Measurements from ENCODE around the gene PPP1R2B.

PPP1R2B gene

GRCh38 chr5:156835905-156836304 lies 14.2 kb upstream of the PPP1R2B start:
- H4K20me1 ChIP-seq (ENCODE audit: insufficient read depth, low read length) = no peaks in the 10 kb centered on the region
- H3K9ac ChIP-seq (ENCODE audit: low read depth, low read length) = no peak overlapping the region
- no peaks in the 10 kb centered on the region for H3K36me3 ChIP-seq (ENCODE audit: insufficient read depth, low read length)
- H3K4me2 ChIP-seq (ENCODE audit: insufficient read depth, low read length) = no peak overlapping the region
- H3K27me3 ChIP-seq (ENCODE audit: insufficient read depth, low read length, poor library complexity) = peaks cover 2% of the 10 kb centered on the region
- ATAC-seq (ENCODE audit: insufficient read depth, low read depth) (peak; percentile 31; the same call in 1 of the 3 replicates), DNase-seq (no peak)
- no peaks in the 10 kb centered on the region for H3K79me2 ChIP-seq (ENCODE audit: insufficient read depth, low read length)
- no peaks in the 10 kb centered on the region for H3K9me3 ChIP-seq (ENCODE audit: insufficient read depth, low read length, severe bottlenecking)
- H3K4me3 ChIP-seq (ENCODE audit: low read depth in 1 of 2, low read length in 2 of 2) = no peak overlapping the region
- TF ChIP-seq CTCF (IDR thresholded peaks at IDR 0.05; ENCODE audit: borderline replicate concordance, extremely low read depth, low read length, poor library complexity, severe bottlenecking) (peak; percentile 47), EZH2 (IDR thresholded peaks at IDR 0.05; ENCODE audit: borderline replicate concordance, low read depth, low read length, severe bottlenecking) (no peak)
- H3K27ac ChIP-seq (ENCODE audit: low read length) = no peak overlapping the region
- no peaks in the 10 kb centered on the region for H3K4me1 ChIP-seq (ENCODE audit: insufficient read depth, low read length)
- no peak overlapping the region for H2AFZ ChIP-seq (ENCODE audit: low read depth, low read length)

GRCh38 chr5:156836846-156837245 lies 13.2 kb upstream of the PPP1R2B start:
- Histone ChIP-seq H3K4me3 (ENCODE audit: low read depth in 1 of 2, low read length in 2 of 2) (no peak overlapping the region), H3K79me2 (ENCODE audit: insufficient read depth, low read length) (no peaks in the 10 kb centered on the region)

DNA sequence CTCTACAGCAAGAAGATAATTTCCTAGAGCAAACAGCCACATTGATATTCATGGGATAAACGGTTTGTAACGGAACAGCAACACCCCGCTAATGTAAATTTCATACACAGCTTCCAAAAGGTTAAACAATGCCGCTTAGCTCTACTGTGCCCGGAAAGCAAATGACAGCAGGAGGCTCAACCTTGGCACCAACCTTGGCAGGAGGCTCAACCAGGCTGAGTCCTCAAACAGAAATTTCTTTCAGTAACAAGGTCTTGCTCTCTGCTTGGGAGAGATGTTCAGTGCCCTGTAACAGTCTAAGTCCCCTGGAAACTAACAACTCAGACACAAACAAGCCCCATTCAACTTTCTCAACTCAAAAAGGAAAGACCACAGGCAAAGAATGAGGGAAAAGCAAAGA lies 11.1 kb upstream of the PPP1R2B start:
- Histone ChIP-seq H3K9me3 (ENCODE audit: insufficient read depth, low read length, severe bottlenecking) (no peaks in the 10 kb centered on the region), H3K27ac (ENCODE audit: low read length) (no peak overlapping the region), H3K4me3 (ENCODE audit: low read depth in 1 of 2, low read length in 2 of 2) (no peak overlapping the region), H3K27me3 (ENCODE audit: insufficient read depth, low read length, poor library complexity) (peaks cover 5% of the 10 kb centered on the region), H3K36me3 (ENCODE audit: insufficient read depth, low read length) (no peaks in the 10 kb centered on the region), H3K79me2 (ENCODE audit: insufficient read depth, low read length) (no peaks in the 10 kb centered on the region), H3K9ac (ENCODE audit: low read depth, low read length) (no peak overlapping the region), H3K4me1 (ENCODE audit: insufficient read depth, low read length) (no peaks in the 10 kb centered on the region), H2AFZ (ENCODE audit: low read depth, low read length) (no peak overlapping the region), H3K4me2 (ENCODE audit: insufficient read depth, low read length) (no peak overlapping the region), H4K20me1 (ENCODE audit: insufficient read depth, low read length) (no peaks in the 10 kb centered on the region)
- DNase-seq (no peak), ATAC-seq (ENCODE audit: insufficient read depth, low read depth) (no peak)
- no peak for TF ChIP-seq EZH2 (IDR thresholded peaks at IDR 0.05; ENCODE audit: borderline replicate concordance, low read depth, low read length, severe bottlenecking)
- no peak for TF ChIP-seq CTCF (IDR thresholded peaks at IDR 0.05; ENCODE audit: borderline replicate concordance, extremely low read depth, low read length, poor library complexity, severe bottlenecking)

More at GRCh38 chr5:156836846-156837245, 13.2 kb upstream of the PPP1R2B start:
- Histone ChIP-seq H2AFZ (ENCODE audit: low read depth, low read length) (no peak overlapping the region), H3K27me3 (ENCODE audit: insufficient read depth, low read length, poor library complexity) (peaks cover 2% of the 10 kb centered on the region), H3K9ac (ENCODE audit: low read depth, low read length) (no peak overlapping the region), H3K4me1 (ENCODE audit: insufficient read depth, low read length) (no peaks in the 10 kb centered on the region), H3K27ac (ENCODE audit: low read length) (no peak overlapping the region), H3K9me3 (ENCODE audit: insufficient read depth, low read length, severe bottlenecking) (no peaks in the 10 kb centered on the region), H4K20me1 (ENCODE audit: insufficient read depth, low read length) (no peaks in the 10 kb centered on the region), H3K36me3 (ENCODE audit: insufficient read depth, low read length) (no peaks in the 10 kb centered on the region), H3K4me2 (ENCODE audit: insufficient read depth, low read length) (no peak overlapping the region)
- ATAC-seq (ENCODE audit: insufficient read depth, low read depth) (no peak), DNase-seq (no peak)
- TF ChIP-seq CTCF (IDR thresholded peaks at IDR 0.05; ENCODE audit: borderline replicate concordance, extremely low read depth, low read length, poor library complexity, severe bottlenecking) (no peak), EZH2 (IDR thresholded peaks at IDR 0.05; ENCODE audit: borderline replicate concordance, low read depth, low read length, severe bottlenecking) (no peak)

- no peaks in the 10 kb centered on the region for H4K20me1 ChIP-seq (ENCODE audit: insufficient read depth, low read length)
- no peak overlapping the region for H3K9ac ChIP-seq (ENCODE audit: low read depth, low read length)
- no peaks in the 10 kb centered on the region for H3K4me1 ChIP-seq (ENCODE audit: insufficient read depth, low read length)
- no peak overlapping the region for H2AFZ ChIP-seq (ENCODE audit: low read depth, low read length)
- TF ChIP-seq EZH2 (IDR thresholded peaks at IDR 0.05; ENCODE audit: borderline replicate concordance, low read depth, low read length, severe bottlenecking) = no peak
- TF ChIP-seq CTCF (IDR thresholded peaks at IDR 0.05; ENCODE audit: borderline replicate concordance, extremely low read depth, low read length, poor library complexity, severe bottlenecking) = no peak
- H3K4me2 ChIP-seq (ENCODE audit: insufficient read depth, low read length) = no peak overlapping the region
- no peaks in the 10 kb centered on the region for H3K36me3 ChIP-seq (ENCODE audit: insufficient read depth, low read length)
- no peak overlapping the region for H3K27ac ChIP-seq (ENCODE audit: low read length)
- DNase-seq (no peak), ATAC-seq (ENCODE audit: insufficient read depth, low read depth) (no peak)
- H3K4me3 ChIP-seq (ENCODE audit: low read depth in 1 of 2, low read length in 2 of 2) = no peak overlapping the region
- H3K79me2 ChIP-seq (ENCODE audit: insufficient read depth, low read length) = no peaks in the 10 kb centered on the region
- H3K9me3 ChIP-seq (ENCODE audit: insufficient read depth, low read length, severe bottlenecking) = no peaks in the 10 kb centered on the region
- H3K27me3 ChIP-seq (ENCODE audit: insufficient read depth, low read length, poor library complexity) = peaks cover 5% of the 10 kb centered on the region
These were observed 8.4 kb upstream of the PPP1R2B start for GRCh38 chr5:156841737-156842136.
